BJ (cell line): ENCODE results near the gene ALPI. TPM values are rescaled to one million over a fixed set of nuclear protein-coding genes. Genes with fewer than 3 reads are reported as not detected.

Experiments used
- CTCF ChIA-PET: fragments of 350-600 bp; formaldehyde crosslinking; extraction: SDS; loops from one replicate; lab custom pipeline; 2021; ENCODE audit warnings: antibody characterized with exemption, inconsistent platforms; lab: Yijun Ruan, JAX
- POLR2A ChIA-PET: fragments of 300-600 bp; sonication (Branson Sonifier 250); formaldehyde crosslinking; extraction: SDS; loops from one replicate; lab custom pipeline; 2021; ENCODE audit warnings: antibody characterized with exemption; lab: Charles Lee
- DNase-seq: peaks from one replicate; pipeline ENCODE4 v3.0.0-alpha.2; 2011; ENCODE audit warnings: low read depth
- H3K27me3 ChIP-seq: 2 replicates; pipeline ENCODE4 v1.6.0; 2011; ENCODE audit warnings: low read length; ENCODE audit not compliant: control insufficient read depth, insufficient read depth
- H3K36me3 ChIP-seq: 2 replicates; pipeline ENCODE4 v1.5.1; 2011; ENCODE audit warnings: low read length; ENCODE audit not compliant: control insufficient read depth, insufficient read depth
- H3K4me3 ChIP-seq: 2 replicates; pipeline ENCODE4 v1.5.1; 2011; ENCODE audit warnings: low read depth, mild to moderate bottlenecking, control low read depth, low read length
- polyA plus RNA-seq: library from polyadenylated mRNA; depleted of rRNA; stranded (reverse); fragments of >200 nt; gene quantifications from 2 replicates; pipeline ENCODE4 v1.2.3, GENCODE V29; 2011
- TF ChIP-seq, protein P1 (sequence below): IDR thresholded peaks from 2 replicates; pipeline ENCODE4 v1.5.1; 2011; ENCODE audit warnings: low read depth, mild to moderate bottlenecking, control low read depth, inconsistent platforms, low read length, moderate library complexity; ENCODE audit not compliant: insufficient read depth

Gene ALPI
- polyA plus RNA-seq, 1 experiment: not detected

DNA sequence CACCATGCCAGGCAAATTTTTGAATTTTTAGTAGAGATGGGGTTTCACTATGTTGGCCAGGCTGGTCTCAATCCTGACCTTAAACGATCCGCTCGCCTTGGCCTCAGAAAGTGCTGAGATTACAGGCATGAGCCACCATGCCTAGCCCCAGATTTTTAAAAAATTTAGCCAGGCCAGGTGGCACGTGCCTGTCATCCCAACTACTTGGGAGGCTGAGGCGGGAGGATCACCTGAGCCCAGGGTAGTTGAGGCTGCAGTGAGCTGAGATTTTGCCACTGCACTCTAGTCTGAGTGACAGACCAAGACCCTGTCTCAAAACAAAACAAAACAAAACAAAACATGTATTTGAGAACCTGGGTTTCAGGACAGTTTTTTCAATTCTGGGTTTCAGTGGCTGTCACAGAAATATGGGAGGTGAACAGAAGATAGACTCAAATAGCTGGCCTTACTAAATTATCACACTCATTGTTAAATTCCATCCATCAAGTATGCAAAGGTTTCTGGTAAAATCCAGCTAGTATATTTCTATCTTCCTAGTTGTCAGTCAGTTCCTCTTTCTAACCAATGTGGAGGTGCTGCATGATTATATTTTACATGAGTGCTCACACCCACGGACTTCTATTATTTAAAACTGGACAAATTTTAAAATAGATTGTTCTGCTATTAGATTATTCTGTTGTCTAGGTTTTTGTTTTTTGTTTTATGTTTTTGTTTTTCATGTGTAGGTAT, 43.9 kb upstream of the ALPI start:
- Histone ChIP-seq H3K36me3 (no peaks in the 10 kb centered on the region), H3K27me3 (peaks cover 11% of the 10 kb centered on the region), H3K4me3 (no peak overlapping the region)
- POLR2A ChIA-PET: no interaction called here
- DNase-seq: no peak
- CTCF ChIA-PET: interaction anchor here (1.1 to 1.6 kb wide), 3 partner anchors 38 to 46 kb away, joined by 3 read pairs; no protein-coding TSS in a partner anchor
- TF ChIP-seq, protein P1, sequence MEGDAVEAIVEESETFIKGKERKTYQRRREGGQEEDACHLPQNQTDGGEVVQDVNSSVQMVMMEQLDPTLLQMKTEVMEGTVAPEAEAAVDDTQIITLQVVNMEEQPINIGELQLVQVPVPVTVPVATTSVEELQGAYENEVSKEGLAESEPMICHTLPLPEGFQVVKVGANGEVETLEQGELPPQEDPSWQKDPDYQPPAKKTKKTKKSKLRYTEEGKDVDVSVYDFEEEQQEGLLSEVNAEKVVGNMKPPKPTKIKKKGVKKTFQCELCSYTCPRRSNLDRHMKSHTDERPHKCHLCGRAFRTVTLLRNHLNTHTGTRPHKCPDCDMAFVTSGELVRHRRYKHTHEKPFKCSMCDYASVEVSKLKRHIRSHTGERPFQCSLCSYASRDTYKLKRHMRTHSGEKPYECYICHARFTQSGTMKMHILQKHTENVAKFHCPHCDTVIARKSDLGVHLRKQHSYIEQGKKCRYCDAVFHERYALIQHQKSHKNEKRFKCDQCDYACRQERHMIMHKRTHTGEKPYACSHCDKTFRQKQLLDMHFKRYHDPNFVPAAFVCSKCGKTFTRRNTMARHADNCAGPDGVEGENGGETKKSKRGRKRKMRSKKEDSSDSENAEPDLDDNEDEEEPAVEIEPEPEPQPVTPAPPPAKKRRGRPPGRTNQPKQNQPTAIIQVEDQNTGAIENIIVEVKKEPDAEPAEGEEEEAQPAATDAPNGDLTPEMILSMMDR: no peak

DNA sequence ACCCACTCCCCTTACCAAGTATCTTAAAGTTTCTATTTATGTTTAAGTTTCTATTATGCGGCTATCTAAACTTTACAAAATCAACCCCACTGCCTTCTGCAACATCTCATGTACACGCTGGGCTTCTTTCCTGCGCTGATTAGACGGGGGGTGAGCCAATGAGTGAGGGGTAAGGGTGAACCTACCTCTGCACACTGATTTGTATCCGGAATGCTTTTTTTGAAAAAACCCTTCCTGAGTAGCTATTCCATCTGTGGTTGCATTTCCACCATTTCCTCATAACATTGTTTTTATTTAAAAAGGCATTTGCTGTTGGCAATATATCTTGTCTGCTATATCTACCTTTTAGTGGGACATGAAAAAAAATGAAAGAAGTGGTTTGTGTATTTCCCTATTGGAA, 43.0 kb upstream of the ALPI start:
- DNase-seq: no peak
- TF ChIP-seq, protein P1: no peak
- H3K27me3 ChIP-seq: peaks cover 14% of the 10 kb centered on the region
- ChIA-PET CTCF (interaction anchor here (0.9 to 1.4 kb wide), 4 partner anchors 27 to 87 kb away, joined by 3 to 5 read pairs (median 3); no protein-coding TSS in a partner anchor), POLR2A (no interaction called here)
- H3K4me3 ChIP-seq: no peak overlapping the region
- H3K36me3 ChIP-seq: no peaks in the 10 kb centered on the region

DNA sequence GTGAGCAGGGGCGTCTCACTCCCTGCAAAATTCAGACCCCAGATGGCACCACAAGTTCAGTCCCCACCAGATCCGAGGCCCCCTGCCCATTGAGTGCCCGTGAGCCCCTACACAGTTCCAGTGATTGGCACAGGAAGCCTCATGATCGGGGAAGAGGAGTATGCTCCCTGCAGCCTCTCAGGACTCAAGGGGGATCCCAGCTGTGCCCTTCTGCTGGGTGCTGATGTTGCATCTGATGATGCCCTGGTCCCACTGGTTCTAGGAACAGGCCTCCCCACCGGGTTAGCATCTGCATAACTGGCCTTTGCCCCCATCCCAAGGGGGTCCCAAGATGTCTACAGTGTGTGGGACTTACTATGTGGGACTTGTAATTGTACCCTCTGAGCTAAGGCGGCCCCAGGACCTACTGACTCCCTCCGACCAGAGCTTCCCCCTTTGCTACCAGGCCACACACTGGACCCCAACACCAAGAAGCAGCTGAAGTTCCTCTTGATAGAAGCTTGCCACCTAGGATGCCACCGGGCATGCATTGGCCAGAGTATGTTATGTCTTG, 40.7 kb upstream of the ALPI start:
- CTCF ChIA-PET: interaction anchor here (1.0 to 1.4 kb wide), 2 partner anchors 12 to 24 kb away, joined by 3 to 4 read pairs; no protein-coding TSS in a partner anchor
- no peak overlapping the region for H3K4me3 ChIP-seq
- TF ChIP-seq, protein P1: no peak
- POLR2A ChIA-PET: interaction anchor here (0.7 kb wide), 1 partner anchor 32 kb away, joined by 3 read pairs; no protein-coding TSS in a partner anchor
- H3K36me3 ChIP-seq: no peaks in the 10 kb centered on the region
- peaks cover 31% of the 10 kb centered on the region for H3K27me3 ChIP-seq
- DNase-seq: no peak

DNA sequence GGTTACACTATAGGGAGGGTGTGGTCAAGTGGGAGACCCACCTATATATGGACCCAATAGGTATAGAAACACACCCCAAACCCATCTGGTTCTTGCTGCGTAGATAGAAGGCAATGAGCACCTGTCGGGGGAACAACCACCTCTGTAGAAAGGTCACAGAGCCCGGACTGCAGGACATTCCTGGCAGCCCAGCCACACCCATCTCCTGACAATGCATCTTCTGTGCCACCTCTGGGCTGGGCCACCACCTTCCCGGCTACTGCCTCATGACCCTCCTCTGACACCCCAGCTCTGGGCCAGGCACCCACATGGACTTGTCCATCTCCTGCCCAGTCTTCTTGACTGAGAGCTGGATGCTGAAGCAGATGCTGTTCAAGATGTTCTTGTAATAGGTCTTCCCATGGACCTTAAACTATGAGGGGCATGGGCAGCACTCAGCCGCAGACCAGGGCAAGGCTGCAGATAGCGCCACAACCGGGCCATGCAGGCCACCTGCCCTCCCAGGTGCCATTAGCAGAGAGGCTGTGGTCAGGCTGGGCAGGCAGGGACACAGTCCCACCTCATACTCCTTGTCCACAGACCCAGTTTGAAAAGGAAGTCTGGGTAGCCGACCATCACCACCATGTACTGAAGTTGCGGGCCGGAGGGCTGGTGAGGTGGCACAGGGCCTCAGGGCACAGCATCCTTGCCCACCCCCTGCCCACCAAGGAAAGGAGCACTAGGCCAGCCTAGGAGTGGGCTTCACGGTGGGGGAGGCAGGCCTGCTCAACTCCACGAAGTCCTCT, 40.0 kb upstream of the ALPI start:
- peaks cover 35% of the 10 kb centered on the region for H3K27me3 ChIP-seq
- DNase-seq: no peak
- CTCF ChIA-PET: interaction anchor here (1.0 to 1.4 kb wide), 2 partner anchors 11 to 23 kb away, joined by 3 to 4 read pairs; no protein-coding TSS in a partner anchor
- no peak overlapping the region for H3K4me3 ChIP-seq
- TF ChIP-seq, protein P1: no peak
- POLR2A ChIA-PET: interaction anchor here (0.7 kb wide), 1 partner anchor 32 kb away, joined by 3 read pairs; no protein-coding TSS in a partner anchor
- no peaks in the 10 kb centered on the region for H3K36me3 ChIP-seq
